ENCODE data around the gene SLC26A6.

The SLC26A6 gene

GRCh38 chr3:48598323-48599076 is 36.8 kb downstream of the SLC26A6 start:
- DNase-seq: peak in 1 of 2 experiments; percentile 30

GRCh38 chr3:48597408-48597800 is 37.9 kb downstream of the SLC26A6 start:
- no peak for DNase-seq

GRCh38 chr3:48596676-48597407 is 38.4 kb downstream of the SLC26A6 start:
- DNase-seq: no peak

GRCh38 chr3:48596157-48596556 is 39.1 kb downstream of the SLC26A6 start:
- no peak for DNase-seq

GRCh38 chr3:48595526-48596121 is 39.6 kb downstream of the SLC26A6 start:
- DNase-seq: no peak

GRCh38 chr3:48595075-48595525 is 40.2 kb downstream of the SLC26A6 start, which contains the start of gene COL7A1:
Gene COL7A1 (minus strand): TSS chr3:48595329. CDS start chr3:48595159, 170 bp downstream.
- DNase-seq: no peak

GRCh38 chr3:48594417-48595049 is 40.7 kb downstream of the SLC26A6 start:
- DNase-seq: peak in 1 of 2 experiments; percentile 47

GRCh38 chr3:48593337-48593736 is 41.9 kb downstream of the SLC26A6 start:
- DNase-seq: no peak

- DNase-seq: no peak
Observed at GRCh38 chr3:48592519-48593087, 42.7 kb downstream of the SLC26A6 start.

GRCh38 chr3:48591886-48592518 is 43.3 kb downstream of the SLC26A6 start:
- no peak for DNase-seq

- no peak for DNase-seq
Observed at GRCh38 chr3:48591436-48591835, 43.8 kb downstream of the SLC26A6 start.

- DNase-seq: no peak
Observed at GRCh38 chr3:48588230-48588629, 47.0 kb downstream of the SLC26A6 start.

GRCh38 chr3:48587686-48588085 is 47.6 kb downstream of the SLC26A6 start:
- no peak for DNase-seq

GRCh38 chr3:48585411-48585810 is 49.9 kb downstream of the SLC26A6 start:
- no peak for DNase-seq

GRCh38 chr3:48584836-48585235 is 50.4 kb downstream of the SLC26A6 start:
- no peak for DNase-seq

- no peak for DNase-seq
Observed at GRCh38 chr3:48581621-48582481, 53.4 kb downstream of the SLC26A6 start.

GRCh38 chr3:48576647-48577046 is 58.6 kb downstream of the SLC26A6 start:
- DNase-seq: no peak
